NOMO-1 treated with dmso at 0.1 percent for 144 hours (cell line): ENCODE data around the gene GNRHR.
"Not testable (repeated sequence)": the region's sequence is repeated elsewhere in the genome, so short reads cannot be mapped to it uniquely, and the experiment has no call there.

Experiments
- DNase-seq: peaks from one replicate; lab custom pipeline; 2025; ENCODE audit not compliant: unreplicated experiment; lab: John Stamatoyannopoulos, UW

The GNRHR gene

GRCh38 chr4:67754288-67754687 lies at the start of gene GNRHR:
Gene GNRHR, minus strand, starts transcription at chr4:67754388. Its CDS starts 53 bp downstream, at chr4:67754335.
- DNase-seq: no peak

GRCh38 chr4:67796810-67797209 lies 42.6 kb upstream of the GNRHR start:
- no peak for DNase-seq

- DNase-seq: no peak
These were observed 36.5 kb upstream of the GNRHR start for GRCh38 chr4:67790721-67791120.

GRCh38 chr4:67787311-67787710 lies 33.1 kb upstream of the GNRHR start:
- DNase-seq: no peak

- no peak for DNase-seq
These were observed 31.3 kb upstream of the GNRHR start for GRCh38 chr4:67785528-67785927.

GRCh38 chr4:67779631-67780030 lies 25.4 kb upstream of the GNRHR start:
- DNase-seq: no peak

- no peak for DNase-seq
These were observed 22.6 kb upstream of the GNRHR start for GRCh38 chr4:67776746-67777145.

GRCh38 chr4:67770422-67770821 lies 16.2 kb upstream of the GNRHR start:
- DNase-seq: no peak

- DNase-seq: no peak
These were observed 11.7 kb upstream of the GNRHR start for GRCh38 chr4:67765928-67766327.

- DNase-seq: no peak
These were observed 11.2 kb upstream of the GNRHR start for GRCh38 chr4:67765401-67765800.

GRCh38 chr4:67764183-67764582 lies 10.0 kb upstream of the GNRHR start:
- no peak for DNase-seq

- DNase-seq: no peak
These were observed 7.9 kb upstream of the GNRHR start for GRCh38 chr4:67762086-67762485.

GRCh38 chr4:67756991-67757390 lies 2.8 kb upstream of the GNRHR start:
- DNase-seq: not testable (repeated sequence)

GRCh38 chr4:67755974-67756373 lies 1.8 kb upstream of the GNRHR start:
- DNase-seq: no peak

GRCh38 chr4:67751260-67751659 lies 2.9 kb downstream of the GNRHR start:
- DNase-seq: no peak

GRCh38 chr4:67750691-67751090 lies 3.5 kb downstream of the GNRHR start:
- DNase-seq: no peak

- no peak for DNase-seq
These were observed 4.9 kb downstream of the GNRHR start for GRCh38 chr4:67749286-67749685.

- peak; percentile 2 for DNase-seq
These were observed 7.2 kb downstream of the GNRHR start for GRCh38 chr4:67746797-67747495.

- DNase-seq: no peak
These were observed 9.5 kb downstream of the GNRHR start for GRCh38 chr4:67744561-67745283.

- DNase-seq: no peak
These were observed 11.0 kb downstream of the GNRHR start for GRCh38 chr4:67743194-67743593.

- DNase-seq: no peak
These were observed 17.9 kb downstream of the GNRHR start for GRCh38 chr4:67736262-67736661.

- no peak for DNase-seq
These were observed 18.9 kb downstream of the GNRHR start for GRCh38 chr4:67735325-67735724.

GRCh38 chr4:67730511-67730910 lies 23.7 kb downstream of the GNRHR start:
- not testable (repeated sequence) for DNase-seq
